PC-9 (cell line): ENCODE data around the gene C14orf39. TPM values are rescaled to one million over a fixed set of nuclear protein-coding genes. Genes with fewer than 3 reads are reported as not detected.

ENCODE experiments used
- BruUV-seq: library from RNA; stranded (reverse); fragments of 400-500 nt; replicated peaks from 2 replicates; lab custom pipeline; 2021; lab: Mats Ljungman, UMichigan
- CTCF ChIA-PET: fragments of 300-600 bp; sonication (Branson Sonifier 250); formaldehyde crosslinking; loops from one replicate; lab custom pipeline; 2022; ENCODE audit warnings: antibody characterized with exemption; lab: Charles Lee
- POLR2A ChIA-PET: fragments of 300-600 bp; sonication (Branson Sonifier 250); formaldehyde crosslinking; loops from one replicate; lab custom pipeline; 2022; ENCODE audit warnings: antibody characterized with exemption; ENCODE audit not compliant: unreplicated experiment; lab: Charles Lee
- DNase-seq, 2 experiments: peaks; one replicate each; pipeline versions ENCODE4 v3.0.0 to v3.0.0-alpha.2; 2015 to 2022; ENCODE audit warnings: mixed read lengths in 1 of 2
- H2AFZ ChIP-seq: fragments of 200-600 bp; sonication (generic); 2 replicates; pipeline ENCODE4 v1.8.1; 2017; ENCODE audit warnings: antibody characterized with exemption
- H3F3A ChIP-seq: fragments of 200-600 bp; sonication (generic); 2 replicates; pipeline ENCODE4 v1.8.1; 2017; ENCODE audit warnings: antibody characterized with exemption, mild to moderate bottlenecking, low read depth; ENCODE audit not compliant: insufficient read depth
- H3K27ac ChIP-seq: fragments of 200-600 bp; sonication (generic); 2 replicates; pipeline ENCODE4 v1.6.1; 2016; ENCODE audit warnings: mixed run types
- H3K27me3 ChIP-seq: fragments of 200-600 bp; sonication (generic); 2 replicates; pipeline ENCODE4 v1.6.1; 2016; ENCODE audit warnings: low read depth, mixed run types; ENCODE audit not compliant: insufficient read depth
- H3K36me3 ChIP-seq: fragments of 200-600 bp; sonication (generic); 2 replicates; pipeline ENCODE4 v1.6.1; 2016; ENCODE audit warnings: low read depth, mixed run types
- H3K4me1 ChIP-seq: fragments of 200-600 bp; sonication (generic); replicated peaks from 2 replicates; pipeline ENCODE4 v1.6.1; 2016; ENCODE audit warnings: mixed run types; ENCODE audit not compliant: insufficient read depth
- H3K4me2 ChIP-seq: fragments of 200-600 bp; sonication (generic); 2 replicates; pipeline ENCODE4 v1.6.1; 2017; ENCODE audit warnings: mixed run types
- H3K4me3 ChIP-seq: fragments of 200-600 bp; sonication (generic); 2 replicates; pipeline ENCODE4 v1.6.1; 2016; ENCODE audit warnings: mixed run types
- H3K79me2 ChIP-seq: fragments of 200-600 bp; sonication (generic); 2 replicates; pipeline ENCODE4 v1.6.1; 2017; ENCODE audit warnings: low read depth, mixed run types
- H3K9me2 ChIP-seq: fragments of 200-600 bp; sonication (generic); 2 replicates; pipeline ENCODE4 v1.8.1; 2017; ENCODE audit warnings: mild to moderate bottlenecking; ENCODE audit not compliant: insufficient read depth
- H3K9me3 ChIP-seq: fragments of 200-600 bp; sonication (generic); 2 replicates; pipeline ENCODE4 v1.8.1; 2016; ENCODE audit warnings: low read depth; ENCODE audit not compliant: insufficient read depth
- H4K20me1 ChIP-seq: fragments of 200-600 bp; sonication (generic); 2 replicates; pipeline ENCODE4 v1.8.1; 2017; ENCODE audit not compliant: insufficient read depth
- CTCF ChIP-seq: fragments of 200-600 bp; sonication (generic); conservative IDR thresholded peaks from 2 replicates; pipeline ENCODE4 v1.6.1; 2017; ENCODE audit warnings: mixed run types, antibody characterized with exemption, mild to moderate bottlenecking, moderate library complexity
- EZH2 ChIP-seq: fragments of 200-600 bp; sonication (generic); IDR thresholded peaks from 2 replicates; pipeline ENCODE4 v1.8.0; 2017; ENCODE audit warnings: antibody characterized with exemption, low read depth
- intact Hi-C: fragments of 100-400 bp; cut with micrococcal nuclease; formaldehyde crosslinking; loops from one replicate; pipeline ENCODE4 v1.10.0; 2022; ENCODE audit not compliant: unreplicated experiment
- total RNA-seq: library from RNA; stranded (reverse); gene quantifications from 2 replicates; pipeline ENCODE4 v1.2.3, GENCODE V29; 2021

The C14orf39 gene
- total RNA-seq, 1 experiment from 2014 or later = not detected

GRCh38 chr14:60490270-60490669, 4.4 kb upstream of the C14orf39 start:
- H3K4me1 ChIP-seq = no peaks in the 10 kb centered on the region
- CTCF ChIA-PET = no interaction called here
- no peaks in the 10 kb centered on the region for H3K9me2 ChIP-seq
- no peak for DNase-seq
- H3K27me3 ChIP-seq = peaks cover 3% of the 10 kb centered on the region; the same call in 1 of the 2 replicates
- POLR2A ChIA-PET = no interaction called here
- H4K20me1 ChIP-seq = no peaks in the 10 kb centered on the region
- H3K27ac ChIP-seq = no peak overlapping the region
- intact Hi-C loops = no loop called here
- no peaks in the 10 kb centered on the region for H3F3A ChIP-seq
- H3K9me3 ChIP-seq = no peaks in the 10 kb centered on the region; the same call in 1 of the 2 replicates
- TF ChIP-seq CTCF = no peak
- TF ChIP-seq EZH2 = no peak
- no peaks in the 10 kb centered on the region for H3K79me2 ChIP-seq
- H2AFZ ChIP-seq = no peak overlapping the region
- H3K36me3 ChIP-seq = no peaks in the 10 kb centered on the region
- H3K4me2 ChIP-seq = no peak overlapping the region
- BruUV-seq = no TSS peak
- no peak overlapping the region for H3K4me3 ChIP-seq

- ChIA-PET POLR2A (no interaction called here), CTCF (no interaction called here)
- Histone ChIP-seq H4K20me1 (no peaks in the 10 kb centered on the region), H3K9me2 (no peaks in the 10 kb centered on the region), H3K27ac (no peak overlapping the region), H3K79me2 (no peaks in the 10 kb centered on the region), H2AFZ (no peak overlapping the region), H3F3A (no peaks in the 10 kb centered on the region), H3K27me3 (no peaks in the 10 kb centered on the region), H3K4me2 (no peak overlapping the region), H3K4me3 (no peak overlapping the region), H3K36me3 (no peaks in the 10 kb centered on the region), H3K4me1 (no peaks in the 10 kb centered on the region), H3K9me3 (no peaks in the 10 kb centered on the region)
- BruUV-seq = no TSS peak
- TF ChIP-seq CTCF = peak; percentile 53; the same call in 1 of the 2 replicates
- TF ChIP-seq EZH2 = no peak
- no peak for DNase-seq
- intact Hi-C loops = loop anchor here (5.0 kb wide), 2 partner anchors 136 to 301 kb away; no protein-coding TSS in a partner anchor
These were observed 2.3 kb upstream of the C14orf39 start for GRCh38 chr14:60488175-60488574.

- Histone ChIP-seq H3K36me3 (no peaks in the 10 kb centered on the region), H3K79me2 (no peaks in the 10 kb centered on the region), H3F3A (no peaks in the 10 kb centered on the region), H3K27ac (no peak overlapping the region), H2AFZ (no peak overlapping the region), H3K4me2 (no peak overlapping the region), H3K9me2 (no peaks in the 10 kb centered on the region), H3K4me3 (no peak overlapping the region), H3K9me3 (no peaks in the 10 kb centered on the region), H4K20me1 (no peaks in the 10 kb centered on the region), H3K27me3 (no peaks in the 10 kb centered on the region), H3K4me1 (no peaks in the 10 kb centered on the region)
- ChIA-PET POLR2A (no interaction called here), CTCF (no interaction called here)
- TF ChIP-seq EZH2 = no peak
- no peak for TF ChIP-seq CTCF
- BruUV-seq = no TSS peak
- no peak for DNase-seq
- intact Hi-C loops = loop anchor here (5.0 kb wide), 2 partner anchors 135 to 300 kb away; no protein-coding TSS in a partner anchor
These were observed 1.3 kb upstream of the C14orf39 start for GRCh38 chr14:60487211-60487610.
